ENCODE results near the gene CRAT.

Gene CRAT

DNA sequence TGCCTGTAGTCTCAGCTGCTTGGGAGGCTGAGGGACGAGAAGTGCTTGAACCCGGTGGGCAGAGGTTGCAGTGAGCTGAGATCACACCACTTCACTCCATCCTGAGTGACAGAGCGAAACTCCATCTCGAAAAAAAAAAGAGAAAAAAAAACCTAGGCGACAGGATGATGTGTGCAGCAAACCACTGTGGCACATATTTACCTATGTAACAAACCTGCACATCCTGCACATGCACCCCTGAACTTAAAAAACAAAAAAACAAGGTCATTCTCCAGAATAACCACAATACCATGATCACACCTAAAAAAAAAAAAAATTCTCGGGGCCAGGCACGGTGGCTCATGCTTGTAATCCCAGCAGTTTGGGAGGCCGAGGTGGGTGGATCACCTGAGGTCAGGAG lies 37.2 kb downstream of the CRAT start:
- no peak overlapping the region for H3K4me3 ChIP-seq (ENCODE audit: low read depth, low read length)
- TF ChIP-seq, protein P1, sequence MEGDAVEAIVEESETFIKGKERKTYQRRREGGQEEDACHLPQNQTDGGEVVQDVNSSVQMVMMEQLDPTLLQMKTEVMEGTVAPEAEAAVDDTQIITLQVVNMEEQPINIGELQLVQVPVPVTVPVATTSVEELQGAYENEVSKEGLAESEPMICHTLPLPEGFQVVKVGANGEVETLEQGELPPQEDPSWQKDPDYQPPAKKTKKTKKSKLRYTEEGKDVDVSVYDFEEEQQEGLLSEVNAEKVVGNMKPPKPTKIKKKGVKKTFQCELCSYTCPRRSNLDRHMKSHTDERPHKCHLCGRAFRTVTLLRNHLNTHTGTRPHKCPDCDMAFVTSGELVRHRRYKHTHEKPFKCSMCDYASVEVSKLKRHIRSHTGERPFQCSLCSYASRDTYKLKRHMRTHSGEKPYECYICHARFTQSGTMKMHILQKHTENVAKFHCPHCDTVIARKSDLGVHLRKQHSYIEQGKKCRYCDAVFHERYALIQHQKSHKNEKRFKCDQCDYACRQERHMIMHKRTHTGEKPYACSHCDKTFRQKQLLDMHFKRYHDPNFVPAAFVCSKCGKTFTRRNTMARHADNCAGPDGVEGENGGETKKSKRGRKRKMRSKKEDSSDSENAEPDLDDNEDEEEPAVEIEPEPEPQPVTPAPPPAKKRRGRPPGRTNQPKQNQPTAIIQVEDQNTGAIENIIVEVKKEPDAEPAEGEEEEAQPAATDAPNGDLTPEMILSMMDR (IDR thresholded peaks at IDR 0.05; ENCODE audit: low read depth, low read length), result no peak
- DNase-seq (ENCODE audit: low read depth, low spot score), result no peak
- in situ Hi-C loops (cut with HindIII; ENCODE audit: low sequenced_read_pairs), result no loop called here

DNA sequence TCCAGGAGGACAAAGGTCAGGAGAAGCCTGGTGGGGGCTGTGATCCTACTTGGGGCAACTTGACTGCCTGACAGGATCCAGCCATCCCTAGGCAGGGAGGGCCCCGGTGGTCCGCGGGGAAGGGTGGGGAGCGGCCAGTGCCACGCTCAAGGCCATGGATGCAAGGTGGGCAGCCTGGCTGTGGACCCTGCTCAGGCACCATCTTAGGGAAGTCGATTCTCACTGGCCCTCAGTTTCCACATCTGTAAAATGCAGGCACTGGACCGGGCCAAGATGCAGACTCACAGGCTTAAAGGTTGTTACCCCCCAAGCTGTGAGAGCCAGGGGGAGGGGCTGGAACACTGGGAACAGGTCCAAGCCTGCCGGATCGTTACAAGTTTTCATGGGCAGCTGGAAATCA lies 38.4 kb downstream of the CRAT start:
- in situ Hi-C loops (cut with HindIII; ENCODE audit: low sequenced_read_pairs), result no loop called here
- no peak for DNase-seq (ENCODE audit: low read depth, low spot score)
- no peak overlapping the region for H3K4me3 ChIP-seq (ENCODE audit: low read depth, low read length)
- TF ChIP-seq, protein P1 (IDR thresholded peaks at IDR 0.05; ENCODE audit: low read depth, low read length), result no peak

DNA sequence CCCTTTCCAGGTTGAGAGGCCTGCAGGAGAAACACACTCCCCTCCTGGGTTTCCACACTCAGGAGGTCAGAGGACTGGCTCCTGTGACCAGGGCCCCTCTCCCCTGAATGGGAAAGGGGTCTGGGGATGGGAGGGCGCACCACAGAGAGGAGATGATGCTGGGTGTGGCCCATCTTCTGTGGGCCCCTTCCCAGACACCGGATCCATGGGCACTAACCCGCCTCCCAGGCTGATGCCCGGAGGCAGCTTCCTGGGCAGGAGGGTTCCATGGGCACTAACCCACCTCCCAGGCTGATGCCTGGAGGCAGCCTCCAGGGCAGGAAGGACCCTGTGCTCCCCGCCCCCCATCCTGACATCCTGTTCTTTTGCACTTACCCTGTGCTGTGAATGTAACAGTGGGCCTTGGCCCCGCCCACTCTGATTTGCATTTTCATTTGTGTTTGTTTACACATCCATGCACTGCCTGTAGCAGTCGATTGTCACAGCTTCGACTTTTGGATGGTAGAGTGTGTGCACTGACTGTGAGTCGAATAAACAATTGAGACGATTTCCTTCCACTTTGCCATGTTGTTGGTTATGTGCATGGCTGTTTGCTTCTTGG lies 39.0 kb downstream of the CRAT start:
- in situ Hi-C loops (cut with HindIII; ENCODE audit: low sequenced_read_pairs), result no loop called here

DNA sequence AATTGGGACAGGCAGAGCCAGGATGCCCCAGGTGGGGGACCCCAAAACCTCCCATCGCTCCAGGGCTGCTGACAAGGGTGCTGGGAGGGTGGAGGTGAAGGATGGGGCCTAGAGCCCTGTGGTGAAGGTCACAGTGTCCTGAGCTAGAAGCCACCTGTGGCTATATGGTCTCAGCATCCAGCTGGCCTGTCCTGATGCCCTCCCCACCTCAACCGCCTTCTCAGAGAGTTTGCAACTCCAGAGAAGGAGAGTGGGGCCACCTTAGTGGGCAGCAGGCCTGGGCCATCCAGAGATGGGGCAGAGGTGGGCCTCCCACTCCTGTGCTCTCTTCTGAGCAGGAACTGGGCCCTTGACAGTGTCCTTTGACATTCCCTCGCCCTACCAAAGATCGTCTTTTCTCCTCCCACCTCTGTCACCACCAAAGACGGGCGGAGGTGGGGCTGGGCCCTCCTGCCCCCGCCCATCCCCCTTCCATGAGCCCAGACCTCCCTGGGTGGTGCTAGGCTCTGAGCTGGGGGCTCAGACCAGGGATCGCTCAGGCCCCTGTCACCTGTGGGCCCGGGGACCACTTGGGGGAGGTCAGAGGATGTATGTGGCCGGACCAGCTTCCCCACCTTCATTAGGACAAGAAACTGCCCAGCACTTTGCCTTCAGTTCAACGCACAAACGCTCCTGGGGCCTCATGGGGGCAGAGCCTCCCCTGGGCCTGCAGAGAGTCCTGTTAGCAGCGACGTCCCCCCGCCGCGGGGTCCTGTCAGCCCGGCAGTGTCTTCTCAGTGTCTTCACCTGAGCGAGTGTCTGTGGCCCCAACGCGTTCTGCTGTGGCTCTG lies 39.7 kb downstream of the CRAT start:
- TF ChIP-seq, protein P1 (IDR thresholded peaks at IDR 0.05; ENCODE audit: low read depth, low read length), result no peak
- in situ Hi-C loops (cut with HindIII; ENCODE audit: low sequenced_read_pairs), result no loop called here
- no peak overlapping the region for H3K4me3 ChIP-seq (ENCODE audit: low read depth, low read length)
- no peak for DNase-seq (ENCODE audit: low read depth, low spot score)

More for the DNA sequence above, 39.0 kb downstream of the CRAT start:
- no peak for DNase-seq (ENCODE audit: low read depth, low spot score)
- no peak overlapping the region for H3K4me3 ChIP-seq (ENCODE audit: low read depth, low read length)
- TF ChIP-seq, protein P1 (IDR thresholded peaks at IDR 0.05; ENCODE audit: low read depth, low read length), result no peak

DNA sequence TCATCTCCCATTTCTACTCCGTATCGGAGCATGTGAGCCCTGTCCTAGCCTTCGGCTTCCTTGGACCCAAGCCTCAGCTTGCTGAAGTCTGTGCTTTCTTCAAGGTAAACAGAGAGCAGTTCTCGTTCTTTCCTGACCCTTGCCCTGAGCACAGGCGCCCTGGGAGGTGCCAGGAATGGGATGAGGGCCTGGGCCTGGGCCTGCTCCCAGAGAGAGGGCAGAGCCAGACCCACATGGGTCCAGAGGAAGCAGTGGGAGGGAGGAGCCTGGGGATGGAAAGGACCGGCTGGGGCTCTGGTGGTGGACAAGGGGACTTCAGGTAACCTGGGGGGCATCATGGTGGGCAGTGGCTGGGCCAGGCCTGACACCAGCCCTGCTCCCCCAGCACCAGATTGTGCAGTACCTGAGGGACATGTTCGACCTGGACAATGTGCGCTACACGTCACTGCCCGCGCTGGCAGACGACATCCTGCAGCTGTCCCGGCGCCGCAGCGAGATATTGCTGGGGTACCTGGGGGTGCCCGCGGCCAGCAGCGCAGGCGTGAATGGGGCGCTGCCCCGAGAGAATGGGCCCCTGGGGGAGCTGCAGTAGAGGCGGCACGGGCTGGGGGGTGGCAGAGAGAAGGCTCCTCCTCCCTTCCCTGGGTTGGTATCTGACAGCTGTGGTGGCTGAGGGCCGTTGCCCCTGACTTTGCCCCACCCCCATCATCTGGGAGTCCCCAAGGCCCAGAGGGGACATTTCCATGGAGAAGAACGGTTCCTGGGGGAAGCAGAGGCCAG lies 40.5 kb downstream of the CRAT start:
- in situ Hi-C loops (cut with HindIII; ENCODE audit: low sequenced_read_pairs), result no loop called here
- TF ChIP-seq, protein P1 (IDR thresholded peaks at IDR 0.05; ENCODE audit: low read depth, low read length), result no peak
- no peak overlapping the region for H3K4me3 ChIP-seq (ENCODE audit: low read depth, low read length)
- no peak for DNase-seq (ENCODE audit: low read depth, low spot score)

DNA sequence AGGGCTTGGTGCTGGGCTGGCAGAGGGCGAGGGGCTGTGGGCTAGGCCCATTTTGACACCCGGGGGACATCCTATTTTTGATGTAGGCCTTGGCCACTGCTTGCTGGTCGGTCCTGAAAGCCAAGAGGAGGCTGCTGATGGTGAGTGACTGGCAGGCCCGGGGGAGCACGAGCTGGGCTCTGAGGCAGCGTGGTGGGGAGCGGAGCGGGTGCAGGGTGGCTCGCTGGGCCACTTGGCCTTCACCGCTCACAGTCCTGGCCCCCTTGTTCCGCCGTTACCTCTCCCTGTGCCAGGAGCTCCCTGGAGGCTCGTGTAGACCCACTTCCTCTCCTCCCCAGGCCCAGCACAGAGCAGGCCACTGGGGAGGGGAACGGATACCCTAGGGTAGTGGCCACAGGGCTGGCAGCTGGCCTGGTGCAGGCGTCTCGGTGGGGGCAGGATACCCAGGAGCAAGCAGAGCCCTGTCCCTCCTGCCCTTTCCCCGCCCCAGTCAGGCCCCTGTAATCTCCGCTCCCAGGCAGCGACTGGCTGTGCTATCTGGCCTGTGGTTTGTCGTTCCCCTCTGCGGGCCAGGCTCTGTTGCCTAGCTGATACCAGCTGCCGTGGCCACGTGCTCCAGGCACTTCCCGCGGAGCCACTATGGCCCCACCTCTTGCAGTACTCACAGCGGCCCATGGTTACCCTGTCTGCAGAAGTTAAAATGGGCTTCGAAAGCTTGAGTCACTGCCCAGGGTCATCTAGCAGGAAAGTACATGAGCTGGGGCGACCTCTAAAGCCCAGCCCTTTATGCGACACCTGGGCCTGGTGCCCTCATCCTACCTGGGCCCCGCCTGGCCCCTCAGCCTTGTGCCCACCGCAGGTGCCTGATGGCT lies 41.4 kb downstream of the CRAT start:
- in situ Hi-C loops (cut with HindIII; ENCODE audit: low sequenced_read_pairs), result no loop called here
- TF ChIP-seq, protein P1 (IDR thresholded peaks at IDR 0.05; ENCODE audit: low read depth, low read length), result no peak
- no peak for DNase-seq (ENCODE audit: low read depth, low spot score)
- no peak overlapping the region for H3K4me3 ChIP-seq (ENCODE audit: low read depth, low read length)
